ENCODE data around the gene PARD6A. TPM values are rescaled to one million over a fixed set of nuclear protein-coding genes. Genes with fewer than 3 reads are reported as not detected.

PARD6A gene
- polyA plus RNA-seq, 1 donor (not counting 4 experiments of a cell fraction or from before 2014, with no cell fraction given): 0.20 TPM

DNA sequence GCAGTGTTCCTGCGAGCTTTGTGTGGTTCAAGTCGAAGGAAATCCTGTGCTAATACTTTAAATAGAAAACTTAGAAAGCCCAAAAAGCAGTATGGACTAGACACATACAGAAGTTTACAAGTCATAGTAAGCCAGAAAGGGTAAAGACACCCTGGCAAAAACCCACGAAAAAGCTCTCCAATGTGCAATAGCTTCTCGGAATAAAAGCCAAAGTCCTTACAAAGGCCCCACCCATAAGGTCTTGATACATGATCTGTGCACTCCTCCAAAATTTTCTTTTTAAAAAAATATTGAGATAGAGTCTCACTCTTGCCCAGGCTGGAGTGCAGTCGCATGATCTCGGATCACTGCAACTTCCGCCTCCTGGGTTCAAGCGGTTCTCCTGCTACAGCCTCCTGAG lies 16.2 kb downstream of the PARD6A start:
- H3K79me2 ChIP-seq (ENCODE audit: control insufficient read depth, insufficient read depth, low read length): no peaks in the 10 kb centered on the region
- FAIRE-seq (no peak), DNase-seq (ENCODE audit: low read depth, low spot score) (no peak)
- H4K20me1 ChIP-seq (ENCODE audit: control insufficient read depth, extremely low read depth, insufficient read depth, low read length): no peaks in the 10 kb centered on the region
- no peaks in the 10 kb centered on the region for H3K9me1 ChIP-seq (ENCODE audit: control insufficient read depth, extremely low read depth, insufficient read depth, low read length)
- H3K27me3 ChIP-seq (ENCODE audit: control insufficient read depth, extremely low read depth, insufficient read depth, low read length): no peaks in the 10 kb centered on the region
- no peak overlapping the region for H3K4me3 ChIP-seq (ENCODE audit: control insufficient read depth in 2 of 3, extremely low read depth in 1 of 3, insufficient read depth in 2 of 3, low read depth in 1 of 3, low read length in 3 of 3)
- TF ChIP-seq, protein P1, sequence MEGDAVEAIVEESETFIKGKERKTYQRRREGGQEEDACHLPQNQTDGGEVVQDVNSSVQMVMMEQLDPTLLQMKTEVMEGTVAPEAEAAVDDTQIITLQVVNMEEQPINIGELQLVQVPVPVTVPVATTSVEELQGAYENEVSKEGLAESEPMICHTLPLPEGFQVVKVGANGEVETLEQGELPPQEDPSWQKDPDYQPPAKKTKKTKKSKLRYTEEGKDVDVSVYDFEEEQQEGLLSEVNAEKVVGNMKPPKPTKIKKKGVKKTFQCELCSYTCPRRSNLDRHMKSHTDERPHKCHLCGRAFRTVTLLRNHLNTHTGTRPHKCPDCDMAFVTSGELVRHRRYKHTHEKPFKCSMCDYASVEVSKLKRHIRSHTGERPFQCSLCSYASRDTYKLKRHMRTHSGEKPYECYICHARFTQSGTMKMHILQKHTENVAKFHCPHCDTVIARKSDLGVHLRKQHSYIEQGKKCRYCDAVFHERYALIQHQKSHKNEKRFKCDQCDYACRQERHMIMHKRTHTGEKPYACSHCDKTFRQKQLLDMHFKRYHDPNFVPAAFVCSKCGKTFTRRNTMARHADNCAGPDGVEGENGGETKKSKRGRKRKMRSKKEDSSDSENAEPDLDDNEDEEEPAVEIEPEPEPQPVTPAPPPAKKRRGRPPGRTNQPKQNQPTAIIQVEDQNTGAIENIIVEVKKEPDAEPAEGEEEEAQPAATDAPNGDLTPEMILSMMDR (optimal IDR thresholded peaks at IDR 0.05 in 1 of 3, IDR thresholded peaks at IDR 0.05 in 1 of 3, conservative IDR thresholded peaks at IDR 0.05 in 1 of 3; ENCODE audit: extremely low read depth in 1 of 3, insufficient read depth in 2 of 3, low read length in 3 of 3): no peak
- TF ChIP-seq EZH2 (IDR thresholded peaks at IDR 0.05; ENCODE audit: low read length): no peak
- dilution Hi-C loops (cut with MboI; ENCODE audit: extremely low pct_ligation_motif_present, low sequenced_read_pairs): no loop called here
- H3K9me3 ChIP-seq (ENCODE audit: control insufficient read depth, low read depth, low read length): no peaks in the 10 kb centered on the region
- no peak overlapping the region for H2AFZ ChIP-seq (ENCODE audit: control insufficient read depth, low read length)
- H3K4me2 ChIP-seq (ENCODE audit: control insufficient read depth, extremely low read depth, insufficient read depth, low read depth, low read length): peak overlapping the region; percentile 1
- peaks cover 0 to 5% of the 10 kb centered on the region in 2 experiments for H3K36me3 ChIP-seq (ENCODE audit: control insufficient read depth in 2 of 2, extremely low read depth in 1 of 2, insufficient read depth in 2 of 2, low read length in 2 of 2)
- H3K27ac ChIP-seq (ENCODE audit: control insufficient read depth, insufficient read depth, low read length): no peak overlapping the region
- H3K9ac ChIP-seq (ENCODE audit: control insufficient read depth, extremely low read depth, insufficient read depth, low read length): no peak overlapping the region
- peaks cover 13% of the 10 kb centered on the region for H3K4me1 ChIP-seq (ENCODE audit: control insufficient read depth, extremely low read depth, insufficient read depth, low read length)

DNA sequence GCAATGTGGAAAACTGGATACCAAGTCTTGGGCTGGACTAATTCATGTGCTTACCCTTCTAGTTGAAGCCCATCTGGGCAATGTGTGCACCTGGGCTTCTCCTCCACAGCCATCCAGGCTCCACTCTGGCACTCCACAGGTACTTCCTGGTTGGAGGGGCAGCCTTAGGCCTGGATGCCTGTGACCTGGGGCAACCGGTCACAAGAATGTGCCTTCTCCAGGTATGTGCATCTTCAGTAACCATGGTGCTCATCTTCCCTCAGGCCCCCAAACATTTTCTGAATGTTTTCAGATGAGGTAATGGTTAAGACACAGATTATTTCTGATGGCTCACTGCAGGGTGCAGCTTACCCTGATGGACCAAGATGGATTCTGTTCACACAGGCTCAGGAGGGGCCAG lies 17.0 kb downstream of the PARD6A start:
- H3K36me3 ChIP-seq (ENCODE audit: control insufficient read depth in 2 of 2, extremely low read depth in 1 of 2, insufficient read depth in 2 of 2, low read length in 2 of 2): peaks cover 0 to 5% of the 10 kb centered on the region in 2 experiments
- dilution Hi-C loops (cut with MboI; ENCODE audit: extremely low pct_ligation_motif_present, low sequenced_read_pairs): no loop called here
- H3K27ac ChIP-seq (ENCODE audit: control insufficient read depth, insufficient read depth, low read length): no peak overlapping the region

More for the DNA sequence above, 17.0 kb downstream of the PARD6A start:
- Histone ChIP-seq H3K27me3 (ENCODE audit: control insufficient read depth, extremely low read depth, insufficient read depth, low read length) (no peaks in the 10 kb centered on the region), H2AFZ (ENCODE audit: control insufficient read depth, low read length) (no peak overlapping the region), H3K4me1 (ENCODE audit: control insufficient read depth, extremely low read depth, insufficient read depth, low read length) (peaks cover 13% of the 10 kb centered on the region), H3K4me3 (ENCODE audit: control insufficient read depth in 2 of 3, extremely low read depth in 1 of 3, insufficient read depth in 2 of 3, low read depth in 1 of 3, low read length in 3 of 3) (no peak overlapping the region), H4K20me1 (ENCODE audit: control insufficient read depth, extremely low read depth, insufficient read depth, low read length) (no peaks in the 10 kb centered on the region), H3K9ac (ENCODE audit: control insufficient read depth, extremely low read depth, insufficient read depth, low read length) (no peak overlapping the region), H3K4me2 (ENCODE audit: control insufficient read depth, extremely low read depth, insufficient read depth, low read depth, low read length) (no peak overlapping the region), H3K9me3 (ENCODE audit: control insufficient read depth, low read depth, low read length) (no peaks in the 10 kb centered on the region), H3K79me2 (ENCODE audit: control insufficient read depth, insufficient read depth, low read length) (no peaks in the 10 kb centered on the region), H3K9me1 (ENCODE audit: control insufficient read depth, extremely low read depth, insufficient read depth, low read length) (no peaks in the 10 kb centered on the region)
- TF ChIP-seq EZH2 (IDR thresholded peaks at IDR 0.05; ENCODE audit: low read length): no peak
- TF ChIP-seq, protein P1 (optimal IDR thresholded peaks at IDR 0.05 in 1 of 3, IDR thresholded peaks at IDR 0.05 in 1 of 3, conservative IDR thresholded peaks at IDR 0.05 in 1 of 3; ENCODE audit: extremely low read depth in 1 of 3, insufficient read depth in 2 of 3, low read length in 3 of 3): no peak
- FAIRE-seq (no peak), DNase-seq (ENCODE audit: low read depth, low spot score) (no peak)

All from keratinocyte (primary cell).